HepG2 (cell line): ENCODE measurements around the gene LRP1B. TPM values are rescaled to one million over a fixed set of nuclear protein-coding genes. Genes with fewer than 3 reads are reported as not detected.

Source experiments
- ATAC-seq: fragments of 200-7000 bp; cut with Tn5 transposase; 3 replicates; pipeline ENCODE4 v1.9.1; 2020; ENCODE audit warnings: mild to moderate bottlenecking, moderate library complexity
- BruUV-seq: library from RNA; stranded (reverse); fragments of 400-500 nt; replicated peaks from 2 replicates; lab custom pipeline; 2021; lab: Mats Ljungman, UMichigan
- CTCF ChIA-PET: fragments of 300-600 bp; formaldehyde crosslinking; extraction: SDS; loops from one replicate; lab custom pipeline; 2021; ENCODE audit warnings: low total read pairs, inconsistent platforms, low intra/inter-chr PET ratio; lab: Yijun Ruan, JAX
- POLR2A ChIA-PET: fragments of 350-600 bp; sonication (Branson Sonifier 250); formaldehyde crosslinking; loops from one replicate; lab custom pipeline; 2020; ENCODE audit warnings: antibody characterized with exemption, inconsistent platforms; lab: Yijun Ruan, JAX
- DNase-seq: peaks from one replicate; pipeline ENCODE4 v3.0.0-alpha.2; 2015; ENCODE audit warnings: low spot score
- FAIRE-seq: peaks from 3 replicates; lab custom pipeline; 2011; peaks lifted over from hg19 to GRCh38; lab: Jason Lieb, UNC
- H2AFZ ChIP-seq: one replicate; pipeline ENCODE4 v1.6.1; 2011; ENCODE audit warnings: low read length, inconsistent platforms
- H3K27ac ChIP-seq: fragments of 300-600 bp; 3 replicates; pipeline ENCODE4 v1.8.0; 2011; ENCODE audit warnings: mixed run types, mild to moderate bottlenecking, mixed read lengths, low read length, inconsistent platforms; ENCODE audit not compliant: insufficient read depth; ENCODE audit errors: extremely low read length
- H3K27me3 ChIP-seq, 2 experiments: fragments of 200-600 bp in 1 of 2; 2 replicates in 1 of 2; 3 replicates in 1 of 2; pipeline versions ENCODE4 v1.6.0 to v1.8.0; 2011; ENCODE audit warnings: low read length in 2 of 2, mild to moderate bottlenecking in 2 of 2, moderate library complexity in 2 of 2, inconsistent platforms in 1 of 2; ENCODE audit not compliant: insufficient read depth in 2 of 2, control insufficient read depth in 1 of 2
- H3K36me3 ChIP-seq, 2 experiments: fragments of 200-600 bp in 1 of 2; replicated peaks in 1 of 2; 2 replicates in 1 of 2; 3 replicates in 1 of 2; pipeline versions ENCODE4 v1.5.1 to v1.8.0; 2011; ENCODE audit warnings: low read length in 2 of 2, inconsistent platforms in 1 of 2; ENCODE audit not compliant: insufficient read depth in 2 of 2, control insufficient read depth in 1 of 2
- H3K4me1 ChIP-seq: 2 replicates; pipeline ENCODE4 v1.5.1; 2012; ENCODE audit warnings: low read length, inconsistent platforms; ENCODE audit not compliant: insufficient read depth
- H3K4me2 ChIP-seq: 2 replicates; pipeline ENCODE4 v1.6.0; 2011; ENCODE audit warnings: low read depth, low read length, inconsistent platforms
- H3K4me3 ChIP-seq, 3 experiments: fragments of 200-600 bp in 1 of 3; sonication (generic), shearing (Covaris generic) in 1 of 3; replicated peaks in 1 of 3; 2 replicates each; pipeline ENCODE4 v1.5.1; 2011 to 2016; ENCODE audit warnings: low read length in 3 of 3, inconsistent platforms in 2 of 3, low read depth in 2 of 3, mild to moderate bottlenecking in 2 of 3, control low read depth in 1 of 3, mixed read lengths in 1 of 3; ENCODE audit not compliant: insufficient read depth in 1 of 3
- H3K79me2 ChIP-seq: one replicate; pipeline ENCODE4 v1.6.1; 2011; ENCODE audit warnings: low read length, inconsistent platforms; ENCODE audit not compliant: insufficient read depth
- H3K9ac ChIP-seq: 2 replicates; pipeline ENCODE4 v1.6.0; 2011; ENCODE audit warnings: mild to moderate bottlenecking, low read depth, low read length, inconsistent platforms; ENCODE audit not compliant: insufficient read depth
- H3K9me3 ChIP-seq: 2 replicates; pipeline ENCODE4 v1.5.1; 2012; ENCODE audit warnings: mild to moderate bottlenecking, low read length
- H4K20me1 ChIP-seq: 2 replicates; pipeline ENCODE4 v1.6.0; 2011; ENCODE audit warnings: inconsistent platforms, mild to moderate bottlenecking, low read length, moderate library complexity; ENCODE audit not compliant: insufficient read depth
- ARNT ChIP-seq: fragments of 450-650 bp; IDR thresholded peaks from 2 replicates; pipeline ENCODE4 v1.6.1; 2017
- BHLHE40 ChIP-seq: IDR thresholded peaks from 2 replicates; pipeline ENCODE4 v1.6.1; 2011; ENCODE audit warnings: low read length, improper control_type of control experiment
- GABPA ChIP-seq, 2 experiments: IDR thresholded peaks; 2 replicates each; pipeline ENCODE4 v1.6.1; 2011 to 2016; ENCODE audit warnings: low read depth in 2 of 2, low read length in 1 of 2, missing biosample characterization in 1 of 2, missing genetic modification characterization in 1 of 2
- MED1 ChIP-seq: sonication (generic); formaldehyde crosslinking; IDR thresholded peaks from 2 replicates; pipeline ENCODE4 v1.4.0; 2020; ENCODE audit warnings: missing genetic modification reagents
- MEIS1 ChIP-seq: sonication (generic); formaldehyde crosslinking; IDR thresholded peaks from 2 replicates; pipeline ENCODE4 v1.9.0; 2021; ENCODE audit warnings: mild to moderate bottlenecking, missing genetic modification reagents, moderate library complexity, borderline replicate concordance
- SETDB1 ChIP-seq: sonication (generic); formaldehyde crosslinking; IDR thresholded peaks from 2 replicates; pipeline ENCODE4 v1.5.1; 2020; ENCODE audit warnings: missing genetic modification reagents, mild to moderate bottlenecking, borderline replicate concordance
- TCF7L2 ChIP-seq: IDR thresholded peaks from 2 replicates; pipeline ENCODE4 v1.6.1; 2011; ENCODE audit warnings: mild to moderate bottlenecking, low read depth, low read length, moderate library complexity
- ZNF567 ChIP-seq: sonication (generic); formaldehyde crosslinking; IDR thresholded peaks from 2 replicates; pipeline ENCODE4 v1.8.1; 2023; ENCODE audit warnings: mild to moderate bottlenecking, missing genetic modification reagents, borderline replicate concordance
- ZNF781 ChIP-seq: sonication (generic); formaldehyde crosslinking; IDR thresholded peaks from 2 replicates; pipeline ENCODE4 v1.5.1; 2020; ENCODE audit warnings: borderline replicate concordance, mild to moderate bottlenecking, missing genetic modification reagents; ENCODE audit errors: not compliant biosample characterization
- WGBS: methylation state at CpG from one replicate; pipeline ENCODE4 v1.1.6; 2017; ENCODE audit warnings: low lambda C conversion rate; 5-methylcytosine and 5-hydroxymethylcytosine counted together
- in situ Hi-C: cut with HindIII; loops from 2 replicates; pipeline ENCODE4 v1.10.0; 2017; ENCODE audit warnings: low pct_unique_long_range_greater_than_20kb; ENCODE audit not compliant: extremely low pct_ligation_motif_present
- intact Hi-C: fragments of 100-400 bp; cut with micrococcal nuclease; formaldehyde crosslinking; loops from one replicate; pipeline ENCODE4 v1.10.0; 2022; ENCODE audit not compliant: unreplicated experiment
- polyA plus RNA-seq, 8 experiments: library from polyadenylated mRNA; depleted of rRNA in 3 of 8; stranded (reverse) in 7 of 8; unstranded in 1 of 8; fragments of >200 nt; fragmentation: Illumina TruSeq in 4 of 8; extraction: Trizol in 4 of 8; gene quantifications; 2 replicates each; pipeline versions ENCODE4 v1.2.1 to v1.2.3, GENCODE V29; 2011 to 2016; ENCODE audit warnings: low read depth in 4 of 8, missing spikeins in 1 of 8, mixed read lengths in 1 of 8; ENCODE audit not compliant: insufficient read depth in 1 of 8
- total RNA-seq, 5 experiments: library from RNA; depleted of rRNA; stranded (reverse); fragments of >200 nt; fragmentation: Illumina TruSeq; extraction: Trizol; gene quantifications; 2 replicates each; pipeline ENCODE4 v1.2.3, GENCODE V29; 2016; ENCODE audit warnings: low read depth in 1 of 5
- TF ChIP-seq, protein P1 (sequence below): sonication (generic); formaldehyde crosslinking; IDR thresholded peaks from 2 replicates; pipeline ENCODE4 v1.4.0; 2020; ENCODE audit warnings: low read depth, mild to moderate bottlenecking, missing genetic modification reagents
- TF ChIP-seq, protein P2 (sequence below): sonication (generic); formaldehyde crosslinking; IDR thresholded peaks from 2 replicates; pipeline ENCODE4 v1.4.0; 2020; ENCODE audit warnings: missing genetic modification reagents

Gene LRP1B
- total and polyA plus RNA-seq, 2 of the 13 experiments (the other 11 are each of a cell fraction or from before 2014, with no cell fraction given), result 0.04 TPM; not detected in 1

DNA sequence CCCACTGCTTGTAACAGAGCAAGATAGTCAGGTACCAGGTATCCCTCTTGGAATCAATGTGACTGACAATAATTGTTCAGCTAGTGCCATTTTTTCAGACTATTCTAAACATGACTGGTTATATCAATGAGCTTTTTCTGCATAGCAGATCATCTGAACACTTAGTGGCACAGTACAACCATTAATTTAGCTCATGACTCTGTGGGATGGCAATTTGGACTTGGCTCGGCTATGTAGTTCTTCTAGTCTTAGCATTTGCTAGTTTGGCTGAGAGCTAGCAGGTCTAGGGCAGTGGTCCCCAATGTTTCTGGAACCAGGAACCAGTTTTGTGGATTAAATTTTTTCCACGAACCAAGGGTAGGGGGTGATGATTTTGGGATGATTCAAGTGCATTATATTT, 1929.2 kb downstream of the LRP1B start:
- BruUV-seq, result no TSS peak
- POLR2A ChIA-PET, result no interaction called here
- no peak overlapping the region for H3K9ac ChIP-seq
- no peaks in the 10 kb centered on the region for H3K27me3 ChIP-seq
- no peak for ATAC-seq
- no peaks in the 10 kb centered on the region for H3K36me3 ChIP-seq
- H3K4me3 ChIP-seq, result no peak overlapping the region
- CTCF ChIA-PET, result no interaction called here
- no peaks in the 10 kb centered on the region for H3K79me2 ChIP-seq
- intact Hi-C loops, result no loop called here
- no peak overlapping the region for H3K4me2 ChIP-seq
- no peaks in the 10 kb centered on the region for H4K20me1 ChIP-seq
- no peak overlapping the region for H2AFZ ChIP-seq
- FAIRE-seq, result no peak
- no peaks in the 10 kb centered on the region for H3K4me1 ChIP-seq
- in situ Hi-C loops, result no loop called here
- TF ChIP-seq MEIS1 (CRISPR knock-in tag) (no peak), GABPA (IDR thresholded peaks at IDR 0.05; ENCODE audit: low read depth, low read length) (no peak), GABPA (CRISPR knock-in tag; IDR thresholded peaks at IDR 0.05; ENCODE audit: low read depth) (no peak), SETDB1 (CRISPR knock-in tag) (no peak), ARNT (no peak), TCF7L2 (no peak), BHLHE40 (no peak), ZNF781 (CRISPR knock-in tag) (no peak), MED1 (CRISPR knock-in tag) (no peak), ZNF567 (CRISPR knock-in tag) (no peak)
- TF ChIP-seq, protein P1, sequence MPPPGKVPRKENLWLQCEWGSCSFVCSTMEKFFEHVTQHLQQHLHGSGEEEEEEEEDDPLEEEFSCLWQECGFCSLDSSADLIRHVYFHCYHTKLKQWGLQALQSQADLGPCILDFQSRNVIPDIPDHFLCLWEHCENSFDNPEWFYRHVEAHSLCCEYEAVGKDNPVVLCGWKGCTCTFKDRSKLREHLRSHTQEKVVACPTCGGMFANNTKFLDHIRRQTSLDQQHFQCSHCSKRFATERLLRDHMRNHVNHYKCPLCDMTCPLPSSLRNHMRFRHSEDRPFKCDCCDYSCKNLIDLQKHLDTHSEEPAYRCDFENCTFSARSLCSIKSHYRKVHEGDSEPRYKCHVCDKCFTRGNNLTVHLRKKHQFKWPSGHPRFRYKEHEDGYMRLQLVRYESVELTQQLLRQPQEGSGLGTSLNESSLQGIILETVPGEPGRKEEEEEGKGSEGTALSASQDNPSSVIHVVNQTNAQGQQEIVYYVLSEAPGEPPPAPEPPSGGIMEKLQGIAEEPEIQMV (CRISPR knock-in tag), result no peak
- TF ChIP-seq, protein P2, sequence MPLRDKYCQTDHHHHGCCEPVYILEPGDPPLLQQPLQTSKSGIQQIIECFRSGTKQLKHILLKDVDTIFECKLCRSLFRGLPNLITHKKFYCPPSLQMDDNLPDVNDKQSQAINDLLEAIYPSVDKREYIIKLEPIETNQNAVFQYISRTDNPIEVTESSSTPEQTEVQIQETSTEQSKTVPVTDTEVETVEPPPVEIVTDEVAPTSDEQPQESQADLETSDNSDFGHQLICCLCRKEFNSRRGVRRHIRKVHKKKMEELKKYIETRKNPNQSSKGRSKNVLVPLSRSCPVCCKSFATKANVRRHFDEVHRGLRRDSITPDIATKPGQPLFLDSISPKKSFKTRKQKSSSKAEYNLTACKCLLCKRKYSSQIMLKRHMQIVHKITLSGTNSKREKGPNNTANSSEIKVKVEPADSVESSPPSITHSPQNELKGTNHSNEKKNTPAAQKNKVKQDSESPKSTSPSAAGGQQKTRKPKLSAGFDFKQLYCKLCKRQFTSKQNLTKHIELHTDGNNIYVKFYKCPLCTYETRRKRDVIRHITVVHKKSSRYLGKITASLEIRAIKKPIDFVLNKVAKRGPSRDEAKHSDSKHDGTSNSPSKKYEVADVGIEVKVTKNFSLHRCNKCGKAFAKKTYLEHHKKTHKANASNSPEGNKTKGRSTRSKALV (CRISPR knock-in tag), result no peak
- no peaks in the 10 kb centered on the region for H3K9me3 ChIP-seq
- 0% methylated on average over 2 of the region's 2 CpGs for WGBS
- H3K27ac ChIP-seq, result no peak overlapping the region
- DNase-seq, result no peak
